PC-9 (cell line): Measurements from ENCODE around the gene LRRC74A.

ENCODE experiments used
- CTCF ChIP-seq: fragments of 200-600 bp; sonication (generic); conservative IDR thresholded peaks from 2 replicates; pipeline ENCODE4 v1.6.1; 2017; ENCODE audit warnings: mixed run types, antibody characterized with exemption, mild to moderate bottlenecking, moderate library complexity
- EZH2 ChIP-seq: fragments of 200-600 bp; sonication (generic); IDR thresholded peaks from 2 replicates; pipeline ENCODE4 v1.8.0; 2017; ENCODE audit warnings: antibody characterized with exemption, low read depth

- TF ChIP-seq CTCF, result no peak
- no peak for TF ChIP-seq EZH2
These were observed 37.7 kb downstream of the LRRC74A start for GRCh38 chr14:76863724-76864407.
